ENCODE data around the gene PPIP5K2. TPM values are rescaled to one million over a fixed set of nuclear protein-coding genes. Genes with fewer than 3 reads are reported as not detected.
"Not testable (repeated sequence)": the region's sequence is repeated elsewhere in the genome, so short reads cannot be mapped to it uniquely, and the experiment has no call there.

PPIP5K2 gene
- total RNA-seq, 2 donors from 2014 or later: 23.9 to 24.9 TPM

DNA sequence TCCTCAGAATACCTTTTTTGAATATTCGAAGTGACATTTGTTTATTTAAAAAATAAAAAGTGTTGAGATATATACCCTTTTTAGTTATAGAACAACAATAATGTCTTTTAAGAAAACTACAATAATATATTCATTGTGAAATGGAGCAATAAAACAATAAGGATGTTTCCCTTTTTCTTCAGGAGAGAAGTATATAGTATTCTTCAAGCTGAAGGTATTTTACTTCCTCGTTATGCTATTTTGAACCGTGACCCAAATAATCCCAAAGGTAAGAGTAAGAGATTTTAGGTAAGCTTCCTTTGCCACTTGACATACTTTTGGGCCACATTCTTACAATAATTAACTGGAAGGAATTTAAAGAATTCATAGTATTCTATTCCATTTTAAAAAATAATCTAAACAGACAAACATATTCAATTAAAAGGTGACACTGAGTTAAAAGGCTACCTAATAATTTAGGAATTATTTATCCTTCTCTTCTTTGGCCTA, 18.1 kb downstream of the PPIP5K2 start:
- Histone ChIP-seq H3K27me3 (replicated peaks; ENCODE audit: insufficient read depth) (no peaks in the 10 kb centered on the region), H3K36me3 (no peaks in the 10 kb centered on the region), H3K27ac (no peak overlapping the region), H3K4me3 (no peak overlapping the region), H3K4me1 (replicated peaks) (no peaks in the 10 kb centered on the region), H3K9me3 (no peaks in the 10 kb centered on the region)
- intact Hi-C loops (cut with DNase I): no loop called here
- WGBS: 85% methylated on average over 3 of the region's 3 CpGs
- no peak for DNase-seq (ENCODE audit: low spot score)
- TF ChIP-seq POLR2A (IDR thresholded peaks at IDR 0.05) (no peak), POLR2AphosphoS5 (IDR thresholded peaks at IDR 0.05) (no peak)
- TF ChIP-seq, protein P1, sequence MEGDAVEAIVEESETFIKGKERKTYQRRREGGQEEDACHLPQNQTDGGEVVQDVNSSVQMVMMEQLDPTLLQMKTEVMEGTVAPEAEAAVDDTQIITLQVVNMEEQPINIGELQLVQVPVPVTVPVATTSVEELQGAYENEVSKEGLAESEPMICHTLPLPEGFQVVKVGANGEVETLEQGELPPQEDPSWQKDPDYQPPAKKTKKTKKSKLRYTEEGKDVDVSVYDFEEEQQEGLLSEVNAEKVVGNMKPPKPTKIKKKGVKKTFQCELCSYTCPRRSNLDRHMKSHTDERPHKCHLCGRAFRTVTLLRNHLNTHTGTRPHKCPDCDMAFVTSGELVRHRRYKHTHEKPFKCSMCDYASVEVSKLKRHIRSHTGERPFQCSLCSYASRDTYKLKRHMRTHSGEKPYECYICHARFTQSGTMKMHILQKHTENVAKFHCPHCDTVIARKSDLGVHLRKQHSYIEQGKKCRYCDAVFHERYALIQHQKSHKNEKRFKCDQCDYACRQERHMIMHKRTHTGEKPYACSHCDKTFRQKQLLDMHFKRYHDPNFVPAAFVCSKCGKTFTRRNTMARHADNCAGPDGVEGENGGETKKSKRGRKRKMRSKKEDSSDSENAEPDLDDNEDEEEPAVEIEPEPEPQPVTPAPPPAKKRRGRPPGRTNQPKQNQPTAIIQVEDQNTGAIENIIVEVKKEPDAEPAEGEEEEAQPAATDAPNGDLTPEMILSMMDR (IDR thresholded peaks at IDR 0.05): no peak

DNA sequence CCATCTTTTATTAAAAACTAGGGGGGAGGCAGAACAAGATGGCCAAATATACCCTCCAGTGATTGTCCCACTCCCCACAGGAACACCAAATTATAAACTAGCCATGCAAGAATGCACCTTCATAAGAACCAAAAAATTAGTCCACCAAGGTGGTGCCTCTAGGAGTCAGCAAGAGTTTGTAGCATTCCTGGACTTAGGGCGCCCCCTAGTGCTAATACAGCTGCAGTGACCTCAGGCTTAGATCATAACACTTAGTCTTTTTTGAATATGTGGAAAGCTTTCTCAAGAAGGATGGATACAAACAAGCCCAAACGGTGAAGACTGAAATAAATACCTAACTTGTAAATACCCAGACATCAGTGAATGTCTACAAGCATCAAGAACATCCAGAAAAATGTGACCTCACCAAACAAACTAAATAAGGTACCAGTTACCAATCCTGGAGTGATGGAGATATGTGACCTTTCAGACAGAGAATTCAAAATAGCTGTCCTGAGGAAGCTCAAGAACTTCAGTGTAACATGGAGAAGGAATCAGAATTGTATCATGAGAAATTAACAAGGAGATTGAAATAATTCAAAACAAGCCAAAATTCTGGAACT, 19.3 kb downstream of the PPIP5K2 start:
- no peaks in the 10 kb centered on the region for H3K27me3 ChIP-seq (replicated peaks; ENCODE audit: insufficient read depth)
- H3K36me3 ChIP-seq: no peaks in the 10 kb centered on the region
- peak; percentile 67 for DNase-seq (ENCODE audit: low spot score)
- no peaks in the 10 kb centered on the region for H3K9me3 ChIP-seq
- no peaks in the 10 kb centered on the region for H3K4me1 ChIP-seq (replicated peaks)
- TF ChIP-seq, protein P1 (IDR thresholded peaks at IDR 0.05): peak; percentile 44 to 78 (median 76)
- no peak for TF ChIP-seq POLR2A (IDR thresholded peaks at IDR 0.05)
- H3K4me3 ChIP-seq: no peak overlapping the region
- no peak overlapping the region for H3K27ac ChIP-seq
- intact Hi-C loops (cut with DNase I): no loop called here
- 4% methylated on average over 2 of the region's 2 CpGs for WGBS

DNA sequence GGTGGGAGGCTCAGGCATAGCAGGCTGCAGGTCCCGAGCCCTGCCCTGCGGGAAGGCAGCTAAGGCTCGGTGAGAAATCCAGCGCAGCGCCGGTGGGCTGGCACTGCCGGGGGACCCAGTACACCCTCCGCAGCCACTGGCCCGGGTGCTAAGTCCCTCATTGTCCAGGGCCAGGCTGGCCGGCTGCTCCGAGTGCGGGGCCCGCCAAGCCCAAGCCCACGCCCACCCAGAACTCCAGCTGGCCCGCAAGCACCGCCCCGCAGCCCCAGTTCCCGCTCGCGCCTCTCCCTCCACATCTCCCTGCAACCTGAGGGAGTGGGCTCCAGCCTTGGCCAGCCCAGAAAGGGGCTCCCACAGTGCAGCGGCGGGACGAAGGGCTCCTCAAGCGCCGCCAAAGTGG, 22.0 kb downstream of the PPIP5K2 start:
- H3K36me3 ChIP-seq; H3K9me3 ChIP-seq; H3K27ac ChIP-seq; intact Hi-C loops (cut with DNase I); H3K27me3 ChIP-seq (replicated peaks; ENCODE audit: insufficient read depth); H3K4me3 ChIP-seq; H3K4me1 ChIP-seq (replicated peaks); DNase-seq (ENCODE audit: low spot score): not testable (repeated sequence)
- WGBS: over 99% methylated on average over 20 of the region's 25 CpGs

DNA sequence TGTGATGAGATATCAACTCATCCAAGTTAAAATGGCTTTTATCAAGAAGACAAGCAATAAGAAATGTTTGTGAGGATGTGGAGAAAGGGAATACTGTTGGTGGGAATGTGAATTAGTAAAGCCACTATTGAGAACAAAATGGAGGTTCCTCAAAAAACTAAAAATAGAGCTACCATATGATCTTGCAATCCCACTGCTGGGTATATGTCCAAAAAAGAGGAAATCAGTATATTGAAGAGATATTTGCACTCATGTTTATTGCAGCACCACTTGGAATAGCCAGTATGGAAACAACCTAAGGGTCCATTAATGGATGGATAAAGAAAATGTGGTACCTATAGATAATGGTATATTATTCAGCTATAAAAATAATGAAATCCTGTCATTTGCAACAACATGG, 25.1 kb downstream of the PPIP5K2 start:
- no peak overlapping the region for H3K27ac ChIP-seq
- H3K4me3 ChIP-seq: no peak overlapping the region
- intact Hi-C loops (cut with DNase I): no loop called here
- no peaks in the 10 kb centered on the region for H3K9me3 ChIP-seq
- no peaks in the 10 kb centered on the region for H3K4me1 ChIP-seq (replicated peaks)
- H3K36me3 ChIP-seq: no peaks in the 10 kb centered on the region
- TF ChIP-seq POLR2AphosphoS5 (IDR thresholded peaks at IDR 0.05): no peak
- TF ChIP-seq POLR2A (IDR thresholded peaks at IDR 0.05): no peak
- TF ChIP-seq, protein P1 (IDR thresholded peaks at IDR 0.05): no peak
- DNase-seq (ENCODE audit: low spot score): no peak
- no peaks in the 10 kb centered on the region for H3K27me3 ChIP-seq (replicated peaks; ENCODE audit: insufficient read depth)

DNA sequence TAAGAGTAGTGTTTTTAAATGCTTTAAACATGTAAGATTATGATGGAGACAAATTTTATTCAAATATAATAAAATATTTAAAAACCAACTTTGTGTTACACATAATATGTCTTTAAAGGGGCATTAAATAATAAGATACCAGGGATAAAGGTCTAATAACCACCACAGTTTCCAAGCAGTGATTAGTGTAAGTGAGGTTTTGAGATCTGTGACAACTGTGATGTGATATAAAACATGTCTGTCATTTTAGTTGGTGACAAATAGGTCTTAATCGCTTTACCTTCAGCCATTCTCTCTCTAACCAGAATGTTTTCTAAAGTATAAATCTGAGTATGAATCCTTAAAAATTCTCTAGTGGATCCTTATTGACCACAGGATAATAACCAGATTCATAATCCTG, 28.1 kb downstream of the PPIP5K2 start:
- H3K36me3 ChIP-seq: no peaks in the 10 kb centered on the region
- no peaks in the 10 kb centered on the region for H3K27me3 ChIP-seq (replicated peaks; ENCODE audit: insufficient read depth)
- 97% methylated on average over 1 of the region's 1 CpG for WGBS
- no peaks in the 10 kb centered on the region for H3K4me1 ChIP-seq (replicated peaks)
- intact Hi-C loops (cut with DNase I): no loop called here
- H3K4me3 ChIP-seq: no peak overlapping the region
- H3K27ac ChIP-seq: no peak overlapping the region
- DNase-seq (ENCODE audit: low spot score): no peak
- TF ChIP-seq POLR2A (IDR thresholded peaks at IDR 0.05) (no peak), POLR2AphosphoS5 (IDR thresholded peaks at IDR 0.05) (no peak)
- TF ChIP-seq, protein P1 (IDR thresholded peaks at IDR 0.05): no peak
- no peaks in the 10 kb centered on the region for H3K9me3 ChIP-seq
